Heart left ventricle (tissue), 16 donors: Measurements from ENCODE around the gene ABCB6. TPM values are rescaled to one million over a fixed set of nuclear protein-coding genes. Genes with fewer than 3 reads are reported as not detected.
A peak's percentile ranks its signal among the peaks of the same experiment; 100 is the strongest.

Experiments
- ATAC-seq, 4 donors: fragments of 200-7000 bp; cut with Tn5 transposase; one replicate each; pipeline ENCODE4 v1.9.1; 2020 to 2022; ENCODE audit warnings: moderate library complexity in 4 of 4, mild to moderate bottlenecking in 3 of 4, moderate number of reproducible peaks in 1 of 4
- DNase-seq, 5 donors: peaks; one replicate each; pipeline ENCODE4 v3.0.0-alpha.2; 2020
- H3K27ac ChIP-seq, 12 donors: fragments of 200-600 bp; sonication (generic) in 4 of 12; one replicate each; pipeline versions ENCODE4 v1.5.0 to v1.8.0; 2016 to 2022; ENCODE audit warnings: mild to moderate bottlenecking in 2 of 12
- H3K27me3 ChIP-seq, 9 donors: fragments of 200-600 bp; sonication (generic) in 2 of 9; one replicate each; pipeline versions ENCODE4 v1.5.1 to v1.8.0; 2016 to 2022; ENCODE audit warnings: mild to moderate bottlenecking in 3 of 9
- H3K36me3 ChIP-seq, 9 donors: fragments of 200-600 bp; sonication (generic) in 2 of 9; one replicate each; pipeline versions ENCODE4 v1.5.0 to v1.8.0; 2018 to 2022; ENCODE audit warnings: mild to moderate bottlenecking in 2 of 9
- H3K4me1 ChIP-seq, 12 donors: fragments of 200-600 bp; sonication (generic) in 4 of 12; one replicate each; pipeline versions ENCODE4 v1.5.0 to v1.8.0; 2016 to 2022; ENCODE audit warnings: mild to moderate bottlenecking in 3 of 12
- H3K4me3 ChIP-seq, 12 donors: fragments of 200-600 bp; sonication (generic) in 4 of 12; one replicate each; pipeline versions ENCODE4 v1.5.0 to v1.8.0; 2017 to 2022; ENCODE audit warnings: mild to moderate bottlenecking in 9 of 12, moderate library complexity in 4 of 12
- H3K9me3 ChIP-seq, 12 donors: fragments of 200-600 bp; sonication (generic) in 4 of 12; one replicate each; pipeline versions ENCODE4 v1.5.0 to v1.8.0; 2016 to 2022; ENCODE audit warnings: mild to moderate bottlenecking in 1 of 12
- POLR2A ChIP-seq, 2 donors: fragments of 450-650 bp; IDR thresholded peaks; one replicate each; pipeline ENCODE4 v1.6.1; 2017; ENCODE audit warnings: antibody characterized with exemption in 2 of 2, mild to moderate bottlenecking in 2 of 2, moderate library complexity in 2 of 2
- WGBS, 4 donors: extraction: QIAGEN DNeasy Blood & Tissue Kit in 2 of 4; methylation state at CpG; one replicate each; pipeline versions ENCODE4 v1.1.5 to v1.1.7; 2013 to 2018; 5-methylcytosine and 5-hydroxymethylcytosine counted together
- intact Hi-C, 10 donors: fragments of 100-400 bp; cut with DNase I; formaldehyde crosslinking; loops; one replicate each; pipeline versions ENCODE4 v1.11.1 to v1.14.2; 2022
- polyA plus RNA-seq, 2 donors: library from polyadenylated mRNA; stranded (reverse); fragments of 200-250 nt; gene quantifications; one replicate each; pipeline ENCODE4 v1.2.3, GENCODE V29; 2013
- total RNA-seq, 9 donors: library from RNA; depleted of rRNA in 2 of 9; stranded (reverse); fragments of >200 nt in 2 of 9; fragmentation: NEBNext Ultra II Directional in 3 of 9; extraction: Animal tissue kit (Norgen Biotek cat#: 25700) in 3 of 9; gene quantifications; one replicate each; pipeline versions ENCODE4 v1.1.0 to v1.2.4, GENCODE V29; 2016 to 2023
- TF ChIP-seq, protein P1 (sequence below), 12 donors: fragments of 200-600 bp; sonication (generic) in 4 of 12; IDR thresholded peaks; one replicate each; pipeline versions ENCODE4 v1.5.0 to v1.8.0; 2018 to 2022; ENCODE audit warnings: antibody characterized with exemption in 12 of 12, mild to moderate bottlenecking in 5 of 12
- donor health status: ischemic (EF 13 %, LVEDD 7.1; RV severe dilation, severe dysfunction).
- donor health status: healthy with polysubstance abuse.
- donor health status: DM: no; HTN: yes; CAD: no.
- donor health status: DM: no; HTN: no; CAD: no.
- donor health status: ischemic (EF 25% LVEDD 6.9; RV normal size, moderate dysfunction).
- donor health status: ischemic (EF 25% LVEDD 5.7; RV mildly dilated, moderate dysfunction).
- donor health status: healthy.
- donor health status: DM: yes; HTN: yes; CAD: no.
- donor health status: ischemic (EF 35%, LVEDD 5.7; RV mildly dilated, moderate dysfunction).
- donor health status: nonischemic (EF 11% LVEDD 7.7; RV severe dilation, severe dysfunction).
- donor health status: DM: yes; HTN: yes; CAD: no.
- donor health status: PGD.
- donor health status: ischemic (EF 29% LVEDD 5.4; RV normal size, mild dysfunction).
- donor health status: nonischemic (EF 23%, LVEDD 6.1; RV moderate dilation, normal function).

ABCB6 gene
- total and polyA plus RNA-seq, 11 donors = 12.1 to 30.4 (median 20.0) TPM

DNA sequence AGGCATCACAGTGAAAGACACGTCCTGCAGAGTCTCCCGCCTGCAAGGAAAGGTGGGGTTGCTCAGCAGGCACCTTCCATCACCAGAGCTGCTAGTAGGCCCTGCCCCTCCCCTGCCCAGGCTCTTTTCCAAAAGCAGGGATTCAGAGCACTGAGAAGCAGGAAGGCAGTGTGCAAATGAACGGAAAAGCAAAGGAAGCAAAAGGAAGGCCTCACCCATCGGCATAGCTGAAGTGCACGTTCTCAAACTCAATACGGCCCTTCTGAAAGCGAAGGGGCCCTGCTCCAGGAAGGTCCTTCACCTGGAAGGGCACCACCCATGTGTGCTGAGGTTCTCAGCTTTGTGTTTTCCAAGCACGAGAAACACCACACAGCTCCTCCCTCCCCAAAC, 5.7 kb downstream of the ABCB6 start:
- ATAC-seq = no peak
- TF ChIP-seq POLR2A (IDR thresholded peaks at IDR 0.05) = no peak
- TF ChIP-seq, protein P1, sequence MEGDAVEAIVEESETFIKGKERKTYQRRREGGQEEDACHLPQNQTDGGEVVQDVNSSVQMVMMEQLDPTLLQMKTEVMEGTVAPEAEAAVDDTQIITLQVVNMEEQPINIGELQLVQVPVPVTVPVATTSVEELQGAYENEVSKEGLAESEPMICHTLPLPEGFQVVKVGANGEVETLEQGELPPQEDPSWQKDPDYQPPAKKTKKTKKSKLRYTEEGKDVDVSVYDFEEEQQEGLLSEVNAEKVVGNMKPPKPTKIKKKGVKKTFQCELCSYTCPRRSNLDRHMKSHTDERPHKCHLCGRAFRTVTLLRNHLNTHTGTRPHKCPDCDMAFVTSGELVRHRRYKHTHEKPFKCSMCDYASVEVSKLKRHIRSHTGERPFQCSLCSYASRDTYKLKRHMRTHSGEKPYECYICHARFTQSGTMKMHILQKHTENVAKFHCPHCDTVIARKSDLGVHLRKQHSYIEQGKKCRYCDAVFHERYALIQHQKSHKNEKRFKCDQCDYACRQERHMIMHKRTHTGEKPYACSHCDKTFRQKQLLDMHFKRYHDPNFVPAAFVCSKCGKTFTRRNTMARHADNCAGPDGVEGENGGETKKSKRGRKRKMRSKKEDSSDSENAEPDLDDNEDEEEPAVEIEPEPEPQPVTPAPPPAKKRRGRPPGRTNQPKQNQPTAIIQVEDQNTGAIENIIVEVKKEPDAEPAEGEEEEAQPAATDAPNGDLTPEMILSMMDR (IDR thresholded peaks at IDR 0.05) = no peak
- intact Hi-C loops = no loop called here
- Histone ChIP-seq H3K27ac (no peak overlapping the region), H3K36me3 (peaks cover 0 to 78% (median 64%) of the 10 kb centered on the region in 9 donors), H3K27me3 (no peaks in the 10 kb centered on the region), H3K4me1 (peaks cover 0 to 28% (median 16%) of the 10 kb centered on the region in 12 donors), H3K4me3 (no peak overlapping the region), H3K9me3 (no peaks in the 10 kb centered on the region)
- no peak for DNase-seq
- 75 to 84% (median 82%) methylated on average over 8 of the region's 8 CpGs for WGBS, 4 donors

GRCh38 chr2:219210886-219211362, 7.8 kb downstream of the ABCB6 start:
- TF ChIP-seq, protein P1 (IDR thresholded peaks at IDR 0.05) = no peak
- TF ChIP-seq POLR2A (IDR thresholded peaks at IDR 0.05) = no peak
- H3K36me3 ChIP-seq = peaks cover 0 to 77% (median 65%) of the 10 kb centered on the region in 9 donors
- no peak overlapping the region for H3K4me3 ChIP-seq
- no peaks in the 10 kb centered on the region for H3K27me3 ChIP-seq
- intact Hi-C loops = no loop called here
- DNase-seq = peak in 1 of 5 donors; percentile 2
- no peak for ATAC-seq
- H3K27ac ChIP-seq = peak overlapping the region in 1 of 12 donors; percentile 2
- H3K4me1 ChIP-seq = peaks cover 0 to 23% (median 16%) of the 10 kb centered on the region in 12 donors
- WGBS, 4 donors = 91 to 96% (median 91%) methylated on average over 8 to 9 of the region's 9 CpGs
- no peaks in the 10 kb centered on the region for H3K9me3 ChIP-seq

DNA sequence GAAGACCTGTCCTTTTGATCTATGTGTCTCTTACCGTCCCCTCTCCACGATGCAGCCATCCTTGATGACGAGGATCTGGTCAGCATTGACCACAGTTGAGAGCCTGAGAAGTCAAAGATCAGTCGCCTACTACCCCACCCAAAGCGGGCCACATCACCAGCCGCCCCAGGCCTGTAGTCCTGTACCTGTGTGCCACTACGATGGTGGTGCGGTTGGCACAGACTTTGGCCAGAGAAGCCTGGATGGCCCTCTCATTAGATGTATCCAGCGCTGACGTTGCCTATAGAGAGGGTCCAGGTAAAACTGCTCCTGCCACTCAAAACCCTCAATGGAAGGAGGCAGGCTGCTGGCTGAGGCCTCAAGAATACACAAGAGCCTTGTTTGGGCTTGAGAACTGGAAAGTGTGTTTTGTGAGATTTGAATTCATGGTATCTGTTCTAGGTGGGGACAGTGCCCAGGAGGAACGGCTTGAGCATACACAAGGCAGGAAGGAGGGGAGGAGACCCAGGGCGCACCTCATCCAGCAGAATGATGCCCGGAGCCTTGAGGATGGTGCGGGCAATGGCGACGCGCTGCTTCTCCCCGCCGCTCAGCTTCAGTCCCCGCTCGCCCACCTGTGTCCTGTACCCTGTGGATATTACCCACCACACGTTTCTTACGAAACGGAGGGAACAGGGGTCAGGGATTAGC, 8.4 kb downstream of the ABCB6 start:
- intact Hi-C loops = no loop called here
- no peak for ATAC-seq
- peak in 1 of 5 donors; percentile 3 for DNase-seq
- 91 to 95% (median 94%) methylated on average over 24 of the region's 24 CpGs for WGBS, 4 donors
- H3K9me3 ChIP-seq = no peaks in the 10 kb centered on the region
- H3K27ac ChIP-seq = no peak overlapping the region
- H3K36me3 ChIP-seq = peaks cover 0 to 71% (median 62%) of the 10 kb centered on the region in 9 donors
- no peaks in the 10 kb centered on the region for H3K27me3 ChIP-seq
- H3K4me1 ChIP-seq = peaks cover 0 to 25% (median 17%) of the 10 kb centered on the region in 12 donors
- H3K4me3 ChIP-seq = no peak overlapping the region
- TF ChIP-seq POLR2A (IDR thresholded peaks at IDR 0.05) = no peak
- TF ChIP-seq, protein P1 (IDR thresholded peaks at IDR 0.05) = no peak
